Gastroesophageal sphincter (tissue), 3 donors: ENCODE measurements around the gene SLC26A6.

Source experiments
- EP300 ChIP-seq: sonication (generic); formaldehyde crosslinking; IDR thresholded peaks from one replicate; pipeline ENCODE4 v1.6.1; 2017; ENCODE audit warnings: antibody characterized with exemption, mild to moderate bottlenecking
- POLR2A ChIP-seq, 2 donors: fragments of 450-650 bp; IDR thresholded peaks; one replicate each; pipeline ENCODE4 v1.6.1; 2017; ENCODE audit warnings: antibody characterized with exemption in 2 of 2, mild to moderate bottlenecking in 2 of 2, moderate library complexity in 1 of 2
- POLR2AphosphoS5 ChIP-seq: sonication (generic); formaldehyde crosslinking; IDR thresholded peaks from one replicate; pipeline ENCODE4 v1.6.1; 2017; ENCODE audit warnings: antibody characterized with exemption
- TF ChIP-seq, protein P1 (sequence below), 4 experiments: fragments of 200-600 bp in 2 of 4; fragments of 450-650 bp in 2 of 4; sonication (generic) in 1 of 4; IDR thresholded peaks; one replicate each; pipeline ENCODE4 v1.5.1; 2017 to 2019; ENCODE audit warnings: antibody characterized with exemption in 4 of 4, mild to moderate bottlenecking in 2 of 4, moderate library complexity in 2 of 4

- no peak for TF ChIP-seq POLR2A (IDR thresholded peaks at IDR 0.05)
- no peak for TF ChIP-seq EP300
- TF ChIP-seq, protein P1, sequence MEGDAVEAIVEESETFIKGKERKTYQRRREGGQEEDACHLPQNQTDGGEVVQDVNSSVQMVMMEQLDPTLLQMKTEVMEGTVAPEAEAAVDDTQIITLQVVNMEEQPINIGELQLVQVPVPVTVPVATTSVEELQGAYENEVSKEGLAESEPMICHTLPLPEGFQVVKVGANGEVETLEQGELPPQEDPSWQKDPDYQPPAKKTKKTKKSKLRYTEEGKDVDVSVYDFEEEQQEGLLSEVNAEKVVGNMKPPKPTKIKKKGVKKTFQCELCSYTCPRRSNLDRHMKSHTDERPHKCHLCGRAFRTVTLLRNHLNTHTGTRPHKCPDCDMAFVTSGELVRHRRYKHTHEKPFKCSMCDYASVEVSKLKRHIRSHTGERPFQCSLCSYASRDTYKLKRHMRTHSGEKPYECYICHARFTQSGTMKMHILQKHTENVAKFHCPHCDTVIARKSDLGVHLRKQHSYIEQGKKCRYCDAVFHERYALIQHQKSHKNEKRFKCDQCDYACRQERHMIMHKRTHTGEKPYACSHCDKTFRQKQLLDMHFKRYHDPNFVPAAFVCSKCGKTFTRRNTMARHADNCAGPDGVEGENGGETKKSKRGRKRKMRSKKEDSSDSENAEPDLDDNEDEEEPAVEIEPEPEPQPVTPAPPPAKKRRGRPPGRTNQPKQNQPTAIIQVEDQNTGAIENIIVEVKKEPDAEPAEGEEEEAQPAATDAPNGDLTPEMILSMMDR (IDR thresholded peaks at IDR 0.05): no peak
- no peak for TF ChIP-seq POLR2AphosphoS5
Observed at GRCh38 chr3:48619541-48620524, 15.4 kb downstream of the SLC26A6 start.
